HG03354 (cell line): ENCODE results near the gene HOXA9.

Experiments
- ATAC-seq: cut with Tn5 transposase; IDR thresholded peaks from one replicate; pipeline ENCODE4 v1.9.1; 2021; ENCODE audit warnings: mild to moderate bottlenecking; ENCODE audit not compliant: unreplicated experiment, poor library complexity, severe bottlenecking

Gene HOXA9

GRCh38 chr7:27189997-27190748 lies 24.8 kb upstream of the HOXA9 start:
- no peak for ATAC-seq

DNA sequence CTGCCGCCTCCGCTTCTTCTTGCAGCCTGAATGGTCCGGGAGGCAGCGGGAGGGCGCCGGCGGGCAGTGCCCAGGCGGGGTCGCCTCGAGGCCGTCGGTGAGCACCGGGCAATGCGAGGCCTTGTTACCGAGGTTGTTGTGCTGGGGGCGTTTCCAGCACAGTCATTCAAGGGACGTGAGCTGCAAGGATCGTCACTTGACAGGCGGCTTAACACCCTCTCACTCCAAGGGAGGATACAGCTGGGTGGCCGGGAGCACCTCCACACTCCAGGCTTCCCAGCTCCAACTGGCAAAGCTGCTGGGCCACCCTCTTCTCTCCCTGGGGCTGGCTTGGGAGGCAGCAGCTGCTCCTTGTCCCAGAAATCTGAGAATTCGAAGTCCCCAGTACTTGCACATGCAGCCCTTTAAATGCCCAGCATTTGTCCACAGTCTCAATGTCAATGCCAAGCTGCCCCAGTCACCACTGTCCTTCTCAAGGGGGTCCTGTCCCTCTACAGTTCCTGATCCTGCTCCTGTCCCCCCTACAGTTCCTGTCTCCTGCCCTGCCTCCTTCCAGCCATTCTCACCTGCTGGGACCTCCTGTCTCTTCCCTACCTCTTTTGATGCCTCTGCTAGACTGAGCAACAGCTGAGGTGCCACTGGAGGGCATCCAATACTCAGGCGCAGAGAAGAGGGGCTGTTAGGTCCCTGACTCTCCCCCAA lies 24.1 kb upstream of the HOXA9 start:
- ATAC-seq = no peak

DNA sequence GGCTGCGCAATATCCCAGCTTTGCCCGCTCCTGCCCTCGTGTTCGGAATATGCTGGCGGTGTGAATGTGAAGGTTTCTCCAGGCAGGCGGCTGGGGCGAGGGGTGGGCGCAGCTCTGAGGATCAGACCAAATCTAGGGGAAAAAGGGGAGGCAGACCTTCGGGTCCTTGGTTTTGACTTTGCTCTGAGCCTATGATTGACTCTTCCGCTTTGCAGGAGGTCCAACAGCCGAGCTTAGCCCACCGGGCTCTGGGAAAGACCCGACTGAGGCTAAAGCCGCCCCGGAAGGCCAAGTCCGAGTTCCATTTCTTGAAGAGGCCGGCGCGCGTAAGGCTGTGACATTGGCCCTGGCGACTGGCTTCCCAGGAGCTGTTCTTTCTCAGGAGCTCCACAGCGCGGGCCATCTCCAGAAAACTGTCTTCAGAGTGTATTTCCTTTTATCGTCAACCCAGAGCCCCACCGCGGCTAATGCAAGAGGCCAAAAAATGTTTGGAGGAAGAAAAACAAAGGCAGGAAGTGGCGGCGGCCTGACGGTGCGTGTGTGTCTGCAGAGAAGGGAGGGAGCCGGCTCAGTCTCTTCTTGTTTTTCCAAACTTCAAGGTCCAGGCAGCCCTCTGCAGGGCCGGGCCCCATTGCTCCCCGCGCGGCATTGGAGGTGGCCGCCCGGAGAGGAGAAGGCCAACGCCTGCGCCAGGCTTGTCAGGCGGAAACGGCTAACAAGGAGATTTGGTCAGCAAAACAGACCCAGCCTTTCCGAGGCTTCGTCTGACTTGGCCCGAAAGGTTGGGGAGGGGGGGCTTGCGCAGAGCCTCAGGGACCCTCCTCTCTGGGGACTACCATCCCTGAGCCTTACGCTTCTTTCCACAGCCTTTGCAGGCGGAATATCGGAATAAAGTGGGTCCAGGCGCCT lies 23.3 kb upstream of the HOXA9 start:
- ATAC-seq = no peak

GRCh38 chr7:27187475-27188385 lies 22.4 kb upstream of the HOXA9 start:
- no peak for ATAC-seq

- ATAC-seq = no peak
Measured at GRCh38 chr7:27186668-27187474, 21.5 kb upstream of the HOXA9 start.

DNA sequence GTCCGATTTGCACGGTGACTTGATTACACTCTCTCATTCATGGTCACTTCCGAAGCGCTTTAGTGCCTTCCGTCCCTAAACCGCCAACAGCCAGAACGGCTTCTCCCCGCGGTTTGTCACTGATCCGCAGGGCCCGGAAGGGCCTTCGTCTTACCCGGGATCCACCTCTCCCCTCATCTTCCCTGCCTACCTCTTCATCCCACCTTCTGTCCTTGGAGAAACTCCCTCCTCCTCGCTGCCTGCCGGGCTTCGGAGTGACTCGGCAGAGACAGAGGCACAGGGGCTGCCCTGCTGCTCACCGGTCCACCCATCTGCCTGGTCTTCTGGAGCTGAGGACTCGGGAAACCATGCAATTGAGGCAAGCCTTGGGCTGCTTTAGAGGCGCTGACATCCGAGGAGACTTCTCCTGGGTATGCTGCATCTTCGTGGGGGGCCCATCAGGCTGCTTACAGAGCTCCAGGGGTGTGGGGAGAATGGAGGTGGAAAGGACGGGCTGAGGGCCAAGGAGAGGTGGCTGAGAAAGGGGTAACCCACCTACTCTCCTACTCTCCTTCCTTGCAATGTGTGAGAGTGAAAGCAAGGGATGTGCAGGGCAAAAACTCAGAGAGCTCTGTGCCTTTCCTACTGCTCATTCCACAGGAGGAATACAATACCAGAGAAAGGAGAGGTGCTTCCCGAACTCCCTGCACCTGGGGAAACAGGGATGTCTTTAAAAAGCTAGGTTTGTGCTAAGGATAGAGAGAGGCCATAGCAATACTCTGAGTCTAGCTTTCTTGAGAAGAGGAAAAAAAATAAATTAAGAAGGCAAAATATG lies 20.7 kb upstream of the HOXA9 start:
- ATAC-seq = no peak

GRCh38 chr7:27185013-27185853 lies 19.9 kb upstream of the HOXA9 start, which contains the start of gene HOXA11:
Gene HOXA11, minus strand, starts transcription at chr7:27185232. Its CDS starts 88 bp downstream, at chr7:27185144.
- no peak for ATAC-seq

DNA sequence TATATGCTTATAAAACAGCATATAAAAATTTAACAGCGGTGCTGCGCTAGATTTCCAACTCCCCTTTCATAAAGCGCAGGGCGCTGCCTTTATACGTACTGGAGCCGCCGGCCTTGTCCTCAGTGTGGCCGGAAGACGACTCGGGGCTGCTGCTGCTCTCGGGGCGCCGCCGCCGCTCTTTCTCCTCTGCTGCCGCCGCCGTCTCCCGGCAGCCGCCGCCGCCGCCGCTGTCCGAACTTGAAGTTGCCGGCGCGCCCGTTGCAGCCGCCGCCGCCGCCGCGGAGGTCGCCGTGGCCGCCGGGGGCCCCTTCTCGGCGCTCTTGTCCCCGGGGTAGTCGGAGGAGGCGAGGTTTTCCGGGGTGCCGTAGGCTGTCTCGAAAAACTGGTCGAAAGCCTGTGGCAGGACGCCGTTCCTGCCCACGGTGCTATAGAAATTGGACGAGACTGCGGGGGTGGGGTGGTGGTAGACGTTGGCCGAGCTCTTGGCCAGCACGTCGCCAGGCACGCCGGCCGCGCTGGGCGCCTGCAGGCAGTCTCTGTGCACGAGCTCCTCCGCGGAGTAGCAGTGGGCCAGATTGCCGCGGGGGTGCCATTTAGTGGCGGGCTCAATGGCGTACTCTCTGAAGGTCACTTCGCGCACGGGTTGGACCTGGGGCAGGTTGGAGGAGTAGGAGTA lies 19.1 kb upstream of the HOXA9 start:
- ATAC-seq = no peak

DNA sequence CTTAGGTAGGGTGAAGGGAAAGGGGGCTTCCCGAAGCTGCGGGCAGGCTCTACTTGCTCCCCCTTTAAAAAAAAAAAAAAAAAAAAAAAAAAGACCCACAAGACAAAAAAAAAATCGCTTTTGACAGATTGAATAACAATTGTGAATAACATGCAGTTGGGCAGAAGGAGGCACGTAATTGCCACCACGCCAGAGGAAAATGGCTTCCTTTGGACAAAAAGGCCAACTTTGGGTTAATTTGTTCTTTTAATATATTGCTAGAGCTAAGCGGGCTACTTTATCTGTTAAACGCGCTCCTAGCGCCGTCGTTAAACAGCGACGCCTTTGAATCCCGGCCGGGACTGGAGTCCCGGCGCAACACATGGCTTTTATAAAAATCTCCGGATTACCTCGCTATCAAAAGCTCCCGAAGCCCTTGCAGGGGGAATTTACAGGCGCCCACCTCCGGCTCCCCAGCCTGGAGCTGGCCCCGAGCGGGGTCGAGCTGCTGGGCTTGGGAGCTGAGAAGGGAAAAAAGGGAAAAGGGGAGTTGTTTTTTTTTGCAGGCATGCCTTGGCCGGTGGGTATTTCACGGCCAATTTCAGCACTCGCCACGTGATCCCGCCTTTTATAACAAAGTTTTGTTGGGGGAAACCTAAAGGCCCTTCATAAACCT lies 18.5 kb upstream of the HOXA9 start:
- ATAC-seq = no peak

GRCh38 chr7:27182861-27183681 lies 17.7 kb upstream of the HOXA9 start:
- ATAC-seq = no peak

GRCh38 chr7:27182285-27182841 lies 17.0 kb upstream of the HOXA9 start:
- ATAC-seq = no peak

DNA sequence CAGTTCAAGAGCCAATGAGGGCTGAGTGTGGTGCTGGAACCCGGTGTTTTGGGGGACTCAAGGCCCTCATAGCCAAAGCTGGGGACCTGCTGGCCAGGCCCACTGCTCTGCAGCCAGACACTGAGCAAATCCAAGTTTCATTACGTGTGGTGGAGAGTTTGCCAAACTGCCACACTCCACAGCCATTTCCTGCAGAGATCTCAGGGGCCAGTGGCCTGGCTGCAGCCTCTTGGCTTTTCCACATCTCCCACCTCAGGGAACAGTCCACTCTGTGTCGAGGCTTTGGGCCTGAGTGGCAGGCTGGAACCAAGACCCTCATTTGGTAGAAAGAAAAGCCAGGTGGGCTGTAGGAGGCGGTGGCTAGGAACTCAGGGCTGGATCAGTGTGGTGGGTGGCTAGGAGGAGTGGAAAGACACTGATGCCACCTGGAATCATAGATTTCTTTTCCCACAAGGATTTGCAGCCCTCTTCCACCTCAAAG lies 16.5 kb upstream of the HOXA9 start:
- no peak for ATAC-seq

DNA sequence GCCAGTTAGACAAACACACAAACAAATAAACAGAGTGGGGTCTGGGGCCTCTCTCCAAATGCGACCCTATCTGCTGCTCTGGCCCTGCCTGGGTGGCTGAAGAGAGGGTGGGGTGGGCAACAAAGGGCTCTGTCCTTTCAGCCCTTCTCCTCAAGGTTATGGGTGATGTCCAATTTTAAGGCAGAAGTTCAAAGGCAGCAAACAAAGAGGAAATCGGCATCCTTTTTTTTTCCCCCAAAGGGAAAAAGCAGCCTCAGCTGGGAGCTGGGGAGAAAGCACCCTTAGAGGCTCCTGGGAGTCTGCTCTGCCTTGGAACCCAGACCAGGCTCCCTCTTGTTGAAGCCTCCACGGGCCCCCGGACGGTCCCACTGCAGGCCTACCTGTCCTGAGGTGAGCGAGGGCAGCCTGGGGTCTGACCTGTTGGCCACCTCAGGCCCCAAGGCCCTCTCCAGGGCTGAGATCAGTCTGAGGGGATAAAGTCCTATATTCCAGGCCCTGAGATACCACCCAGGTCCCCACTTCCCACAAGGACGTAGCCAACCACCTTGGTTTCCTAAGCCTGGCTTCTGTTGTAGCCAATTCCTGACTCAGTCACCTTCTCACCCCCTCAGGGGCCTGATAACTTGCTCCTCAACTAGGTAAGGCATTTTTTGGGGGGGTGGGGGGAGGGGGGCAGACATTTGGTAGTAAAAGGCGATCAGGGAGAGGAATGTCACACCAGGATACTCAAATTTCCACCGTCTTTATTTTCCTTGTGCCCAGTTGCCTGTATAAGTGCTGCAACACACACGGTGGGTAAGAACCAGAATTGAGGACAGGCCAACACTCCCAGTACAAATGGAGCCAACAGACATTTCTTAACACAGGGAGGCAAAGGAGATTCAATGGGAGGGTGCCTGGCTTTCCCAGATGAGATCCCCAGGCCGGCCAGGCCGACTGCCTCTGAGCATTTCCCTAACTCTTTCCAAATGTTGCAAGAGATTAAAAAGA lies 15.4 kb upstream of the HOXA9 start:
- no peak for ATAC-seq
